C4-2B (cell line): ENCODE data around the gene MCF2L.

Experiments used
- H3K27ac ChIP-seq: fragments of 450-650 bp; 2 replicates; pipeline ENCODE4 v1.5.1; 2017
- CTCF ChIP-seq: fragments of 450-650 bp; conservative IDR thresholded peaks from 2 replicates; pipeline ENCODE4 v1.5.1; 2017; ENCODE audit warnings: mild to moderate bottlenecking
- ZFX ChIP-seq: fragments of 450-650 bp; IDR thresholded peaks from 2 replicates; pipeline ENCODE4 v1.6.1; 2017

Gene MCF2L

GRCh38 chr13:113045251-113046127 lies 76.5 kb downstream of the MCF2L start:
- H3K27ac ChIP-seq = no peak overlapping the region
- no peak for TF ChIP-seq ZFX
- TF ChIP-seq CTCF = no peak

- no peak overlapping the region for H3K27ac ChIP-seq
- TF ChIP-seq CTCF (no peak), ZFX (no peak)
These were observed 77.3 kb downstream of the MCF2L start for GRCh38 chr13:113046128-113046882.

GRCh38 chr13:113046883-113047244 lies 77.8 kb downstream of the MCF2L start:
- H3K27ac ChIP-seq = no peak overlapping the region
- TF ChIP-seq CTCF (no peak), ZFX (no peak)

GRCh38 chr13:113047587-113047986 lies 78.6 kb downstream of the MCF2L start:
- no peak overlapping the region for H3K27ac ChIP-seq

GRCh38 chr13:113048766-113049165 lies 79.8 kb downstream of the MCF2L start:
- no peak overlapping the region for H3K27ac ChIP-seq
- no peak for TF ChIP-seq ZFX
- no peak for TF ChIP-seq CTCF

More at GRCh38 chr13:113047587-113047986, 78.6 kb downstream of the MCF2L start:
- TF ChIP-seq ZFX (no peak), CTCF (no peak)

- H3K27ac ChIP-seq = no peak overlapping the region
- TF ChIP-seq CTCF (no peak), ZFX (no peak)
These were observed 80.5 kb downstream of the MCF2L start for GRCh38 chr13:113049521-113049941.

GRCh38 chr13:113049981-113050380 lies 81.0 kb downstream of the MCF2L start:
- H3K27ac ChIP-seq = no peak overlapping the region
- TF ChIP-seq CTCF = no peak
- no peak for TF ChIP-seq ZFX
